GM12872 (cell line): ENCODE measurements around the gene IL10.

Experiments used
- CTCF ChIP-seq: IDR thresholded peaks from 3 replicates; pipeline ENCODE4 v1.5.1; 2011; ENCODE audit warnings: low read depth, mild to moderate bottlenecking, low read length, moderate library complexity; ENCODE audit not compliant: insufficient read depth

IL10 gene

GRCh38 chr1:206805357-206805756 lies 33.1 kb upstream of the IL10 start:
- no peak for TF ChIP-seq CTCF

- no peak for TF ChIP-seq CTCF
Observed at GRCh38 chr1:206804156-206804737, 32.0 kb upstream of the IL10 start.

GRCh38 chr1:206803221-206803730 lies 31.0 kb upstream of the IL10 start:
- TF ChIP-seq CTCF = no peak; the same call in 2 of the 3 replicates

- TF ChIP-seq CTCF = no peak
Observed at GRCh38 chr1:206802401-206802800, 30.1 kb upstream of the IL10 start.

GRCh38 chr1:206801467-206801866 lies 29.2 kb upstream of the IL10 start:
- no peak for TF ChIP-seq CTCF

GRCh38 chr1:206800891-206801290 lies 28.6 kb upstream of the IL10 start:
- no peak for TF ChIP-seq CTCF

- no peak for TF ChIP-seq CTCF
Observed at GRCh38 chr1:206800411-206800810, 28.1 kb upstream of the IL10 start.
